A673 (cell line): Measurements from ENCODE around the gene RBM5.

Experiments
- EZH2 ChIP-seq: fragments of 200-600 bp; sonication (generic); IDR thresholded peaks from 2 replicates; pipeline ENCODE4 v1.6.1; 2017; ENCODE audit warnings: borderline replicate concordance, low read depth, mild to moderate bottlenecking, mixed read lengths, antibody characterized with exemption, low read length; ENCODE audit not compliant: poor library complexity, severe bottlenecking
- TF ChIP-seq, protein P1 (sequence below): fragments of 300-800, 200-600 bp; sonication (generic); conservative IDR thresholded peaks from 2 replicates; pipeline ENCODE4 v1.5.1; 2017; ENCODE audit warnings: low read depth, mild to moderate bottlenecking, antibody characterized with exemption, low read length, moderate library complexity, mixed read lengths

DNA sequence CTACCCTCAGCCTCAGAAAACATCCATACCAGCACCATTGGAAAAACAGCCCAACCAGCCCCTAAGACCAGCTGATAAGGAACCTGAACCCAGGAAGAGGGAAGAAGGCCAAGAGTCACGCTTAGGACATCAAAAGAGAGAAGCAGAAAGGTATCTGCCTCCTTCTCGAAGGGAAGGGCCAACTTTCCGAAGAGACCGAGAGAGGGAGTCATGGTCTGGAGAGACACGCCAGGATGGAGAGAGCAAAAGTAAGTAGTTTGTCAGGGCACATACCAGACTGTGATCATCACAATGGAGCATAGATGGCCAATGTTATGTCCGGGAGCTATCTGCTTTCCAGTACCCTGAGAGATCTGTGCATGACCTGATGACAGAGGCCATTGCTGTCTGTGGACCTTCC is 31.0 kb upstream of the RBM5 start:
- TF ChIP-seq, protein P1, sequence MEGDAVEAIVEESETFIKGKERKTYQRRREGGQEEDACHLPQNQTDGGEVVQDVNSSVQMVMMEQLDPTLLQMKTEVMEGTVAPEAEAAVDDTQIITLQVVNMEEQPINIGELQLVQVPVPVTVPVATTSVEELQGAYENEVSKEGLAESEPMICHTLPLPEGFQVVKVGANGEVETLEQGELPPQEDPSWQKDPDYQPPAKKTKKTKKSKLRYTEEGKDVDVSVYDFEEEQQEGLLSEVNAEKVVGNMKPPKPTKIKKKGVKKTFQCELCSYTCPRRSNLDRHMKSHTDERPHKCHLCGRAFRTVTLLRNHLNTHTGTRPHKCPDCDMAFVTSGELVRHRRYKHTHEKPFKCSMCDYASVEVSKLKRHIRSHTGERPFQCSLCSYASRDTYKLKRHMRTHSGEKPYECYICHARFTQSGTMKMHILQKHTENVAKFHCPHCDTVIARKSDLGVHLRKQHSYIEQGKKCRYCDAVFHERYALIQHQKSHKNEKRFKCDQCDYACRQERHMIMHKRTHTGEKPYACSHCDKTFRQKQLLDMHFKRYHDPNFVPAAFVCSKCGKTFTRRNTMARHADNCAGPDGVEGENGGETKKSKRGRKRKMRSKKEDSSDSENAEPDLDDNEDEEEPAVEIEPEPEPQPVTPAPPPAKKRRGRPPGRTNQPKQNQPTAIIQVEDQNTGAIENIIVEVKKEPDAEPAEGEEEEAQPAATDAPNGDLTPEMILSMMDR = no peak
- no peak for TF ChIP-seq EZH2
